ENCODE results near the gene CIITA.

CIITA gene

GRCh38 chr16:10938796-10939648, 62.0 kb downstream of the CIITA start:
- Histone ChIP-seq H3K27ac (ENCODE audit: low read depth, low read length) (no peak overlapping the region), H3K36me3 (ENCODE audit: control insufficient read depth, low read length) (peaks cover 29% of the 10 kb centered on the region), H3K27me3 (ENCODE audit: control insufficient read depth, low read length) (no peaks in the 10 kb centered on the region), H3F3A (ENCODE audit: control insufficient read depth, insufficient read depth) (peaks cover 6% of the 10 kb centered on the region; the same call in 1 of the 2 replicates), H4K20me1 (ENCODE audit: control insufficient read depth, insufficient read depth, low read depth, low read length) (peaks cover 21% of the 10 kb centered on the region; the same call in 1 of the 2 replicates), H3K4me3 (ENCODE audit: low read length) (peak overlapping the region; percentile 85), H3K4me1 (ENCODE audit: control insufficient read depth, low read length) (peaks cover 62% of the 10 kb centered on the region), H3K79me2 (ENCODE audit: control insufficient read depth, low read length) (peaks cover 39% of the 10 kb centered on the region), H3K9me2 (replicated peaks; ENCODE audit: control insufficient read depth, low read length) (no peaks in the 10 kb centered on the region), H3K4me2 (ENCODE audit: low read length) (peak overlapping the region; percentile 98), H3K9me3 (ENCODE audit: control insufficient read depth, insufficient read depth, low read length) (no peaks in the 10 kb centered on the region)
- TF ChIP-seq EZH2phosphoT487 (IDR thresholded peaks at IDR 0.05; ENCODE audit: borderline replicate concordance, low read length): no peak
- no peak for TF ChIP-seq CTCF (IDR thresholded peaks at IDR 0.05; ENCODE audit: low read depth, low read length, poor library complexity, severe bottlenecking)

GRCh38 chr16:10939649-10940234, 62.7 kb downstream of the CIITA start:
- H3F3A ChIP-seq (ENCODE audit: control insufficient read depth, insufficient read depth): peaks cover 6% of the 10 kb centered on the region; the same call in 1 of the 2 replicates
- H4K20me1 ChIP-seq (ENCODE audit: control insufficient read depth, insufficient read depth, low read depth, low read length): peaks cover 21% of the 10 kb centered on the region; the same call in 1 of the 2 replicates
- TF ChIP-seq EZH2phosphoT487 (IDR thresholded peaks at IDR 0.05; ENCODE audit: borderline replicate concordance, low read length) (no peak), CTCF (IDR thresholded peaks at IDR 0.05; ENCODE audit: low read depth, low read length, poor library complexity, severe bottlenecking) (no peak)
- H3K4me3 ChIP-seq (ENCODE audit: low read length): peak overlapping the region; percentile 85
- peaks cover 29% of the 10 kb centered on the region for H3K36me3 ChIP-seq (ENCODE audit: control insufficient read depth, low read length)
- H3K9me3 ChIP-seq (ENCODE audit: control insufficient read depth, insufficient read depth, low read length): no peaks in the 10 kb centered on the region
- H3K27ac ChIP-seq (ENCODE audit: low read depth, low read length): no peak overlapping the region
- peak overlapping the region; percentile 98 for H3K4me2 ChIP-seq (ENCODE audit: low read length)
- H3K79me2 ChIP-seq (ENCODE audit: control insufficient read depth, low read length): peaks cover 38% of the 10 kb centered on the region
- no peaks in the 10 kb centered on the region for H3K9me2 ChIP-seq (replicated peaks; ENCODE audit: control insufficient read depth, low read length)
- H3K4me1 ChIP-seq (ENCODE audit: control insufficient read depth, low read length): peaks cover 63% of the 10 kb centered on the region
- no peaks in the 10 kb centered on the region for H3K27me3 ChIP-seq (ENCODE audit: control insufficient read depth, low read length)

GRCh38 chr16:10940501-10941079, 63.6 kb downstream of the CIITA start:
- peaks cover 68% of the 10 kb centered on the region for H3K4me1 ChIP-seq (ENCODE audit: control insufficient read depth, low read length)

More at GRCh38 chr16:10940501-10941079, 63.6 kb downstream of the CIITA start:
- Histone ChIP-seq H3F3A (ENCODE audit: control insufficient read depth, insufficient read depth) (peaks cover 6% of the 10 kb centered on the region), H4K20me1 (ENCODE audit: control insufficient read depth, insufficient read depth, low read depth, low read length) (peaks cover 21% of the 10 kb centered on the region; the same call in 1 of the 2 replicates), H3K9me3 (ENCODE audit: control insufficient read depth, insufficient read depth, low read length) (no peaks in the 10 kb centered on the region), H3K9me2 (replicated peaks; ENCODE audit: control insufficient read depth, low read length) (no peaks in the 10 kb centered on the region), H3K4me3 (ENCODE audit: low read length) (peak overlapping the region; percentile 85), H3K79me2 (ENCODE audit: control insufficient read depth, low read length) (peaks cover 46% of the 10 kb centered on the region), H3K36me3 (ENCODE audit: control insufficient read depth, low read length) (peaks cover 29% of the 10 kb centered on the region), H3K4me2 (ENCODE audit: low read length) (peak overlapping the region; percentile 98), H3K27ac (ENCODE audit: low read depth, low read length) (no peak overlapping the region), H3K27me3 (ENCODE audit: control insufficient read depth, low read length) (no peaks in the 10 kb centered on the region)
- no peak for TF ChIP-seq EZH2phosphoT487 (IDR thresholded peaks at IDR 0.05; ENCODE audit: borderline replicate concordance, low read length)
- no peak for TF ChIP-seq CTCF (IDR thresholded peaks at IDR 0.05; ENCODE audit: low read depth, low read length, poor library complexity, severe bottlenecking)

All from DOHH2 (cell line).